ENCODE results near the gene HELZ2.
"Not testable (repeated sequence)": the region's sequence is repeated elsewhere in the genome, so short reads cannot be mapped to it uniquely, and the experiment has no call there.

HELZ2 gene

DNA sequence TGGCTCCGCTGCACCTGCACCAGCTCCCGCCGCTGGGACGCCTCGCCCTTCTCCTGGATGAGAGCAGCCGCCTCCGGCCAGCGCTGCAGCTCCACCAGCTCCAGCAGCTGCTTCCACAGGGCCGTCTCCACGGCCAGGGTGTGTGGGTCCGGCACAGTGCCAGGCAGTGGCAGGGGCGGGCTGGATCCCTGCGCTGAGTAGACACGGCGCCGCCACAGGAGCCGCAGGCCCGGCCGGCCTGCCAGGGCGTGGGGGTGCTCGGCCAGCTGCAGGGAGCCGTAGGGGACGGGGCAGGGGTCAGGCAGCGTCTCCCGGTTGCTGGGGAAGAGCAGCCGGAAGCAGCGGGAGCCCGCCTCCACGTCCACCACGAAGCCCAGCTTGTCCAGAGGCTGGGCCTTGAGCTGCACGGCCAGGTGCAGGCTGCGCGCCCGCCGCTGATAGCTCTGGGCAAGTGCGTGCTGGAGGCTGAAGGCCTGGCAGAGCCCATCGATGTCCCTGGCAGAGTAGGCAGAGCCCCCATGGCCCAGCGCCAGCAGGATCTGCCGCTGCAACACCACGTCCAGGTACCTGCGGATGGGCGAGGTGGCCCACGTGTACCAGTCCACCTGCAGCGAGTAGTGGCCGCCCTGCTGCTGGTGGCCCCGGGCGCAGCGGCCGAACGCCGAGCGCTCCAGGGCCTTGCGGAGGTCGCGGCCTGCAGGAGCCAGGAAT is 10.7 kb downstream of the HELZ2 start:
- no peak for FAIRE-seq

DNA sequence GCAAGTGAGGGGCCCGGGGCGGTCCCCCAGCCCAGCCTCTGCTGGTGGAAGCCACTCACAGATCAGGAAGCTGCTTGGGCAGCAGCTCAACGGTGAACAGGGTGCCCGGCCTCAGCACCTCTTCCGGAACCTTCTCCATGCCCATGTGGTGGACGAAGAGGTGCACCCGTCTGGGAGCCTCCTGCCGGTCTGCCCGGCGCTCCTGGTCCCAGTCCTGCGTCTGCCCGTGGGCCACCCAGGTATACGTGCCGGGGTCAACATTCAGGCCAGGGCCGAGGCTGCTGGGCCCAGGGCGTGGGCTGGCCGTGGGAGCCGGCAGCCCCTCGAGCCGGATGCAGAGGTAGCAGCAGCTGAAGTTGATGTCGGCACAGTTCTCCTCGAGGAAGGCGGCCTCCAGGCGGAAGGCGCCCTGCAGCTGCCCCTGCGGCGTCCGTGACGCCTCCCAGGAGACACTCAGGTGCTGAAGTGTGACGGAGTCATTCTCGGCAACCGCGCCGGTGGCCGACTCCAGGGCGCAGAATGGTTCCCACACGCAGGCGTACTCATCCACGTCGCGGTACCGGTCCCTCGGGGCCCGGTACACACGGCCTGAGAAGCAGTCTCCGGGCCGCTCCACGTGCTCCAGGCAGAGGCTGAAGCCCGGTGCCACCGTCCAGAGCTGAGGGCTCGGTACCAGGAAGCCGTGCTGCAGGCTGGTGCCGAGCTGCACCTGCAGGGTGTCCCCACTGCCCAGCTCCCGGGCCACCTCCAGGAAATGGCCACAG is 11.4 kb downstream of the HELZ2 start:
- no peak for FAIRE-seq

DNA sequence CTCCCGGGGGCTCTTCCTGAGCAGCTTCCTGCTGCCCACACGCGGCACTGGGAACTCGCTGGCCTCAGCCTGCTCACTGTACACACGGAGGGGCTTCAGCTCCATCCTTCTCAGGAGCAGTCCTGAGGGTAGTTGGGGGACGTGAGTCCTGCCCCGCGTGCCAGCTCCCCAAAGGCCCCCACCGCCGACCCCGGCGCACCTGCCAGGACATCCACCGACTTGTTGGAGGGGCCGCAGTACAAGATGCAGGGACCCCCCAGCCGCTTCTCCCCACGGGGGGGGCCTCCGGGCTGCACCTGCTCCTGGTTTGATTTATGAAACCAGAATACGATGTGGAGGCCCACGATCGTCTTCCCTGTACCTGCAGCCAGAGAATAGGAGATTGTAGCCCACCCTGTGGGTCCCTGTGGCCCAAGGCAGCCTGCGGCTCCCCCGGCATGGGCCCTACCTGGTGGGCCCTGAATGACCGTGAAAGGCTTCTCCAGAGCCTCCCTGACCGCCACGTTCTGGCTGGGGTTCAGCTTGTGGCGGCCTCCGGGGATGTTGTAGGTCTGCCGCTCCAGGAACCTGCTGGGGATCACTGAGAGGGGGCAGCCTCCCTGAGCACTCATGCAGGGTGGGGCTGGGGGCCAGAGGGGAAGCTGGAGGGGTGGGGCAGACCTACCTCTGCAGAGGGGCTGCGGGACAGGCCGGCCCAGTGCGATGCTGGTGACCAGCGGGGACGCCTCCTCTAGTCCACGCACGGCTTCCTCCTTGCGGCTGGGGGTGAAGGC is 12.2 kb downstream of the HELZ2 start:
- no peak for FAIRE-seq

DNA sequence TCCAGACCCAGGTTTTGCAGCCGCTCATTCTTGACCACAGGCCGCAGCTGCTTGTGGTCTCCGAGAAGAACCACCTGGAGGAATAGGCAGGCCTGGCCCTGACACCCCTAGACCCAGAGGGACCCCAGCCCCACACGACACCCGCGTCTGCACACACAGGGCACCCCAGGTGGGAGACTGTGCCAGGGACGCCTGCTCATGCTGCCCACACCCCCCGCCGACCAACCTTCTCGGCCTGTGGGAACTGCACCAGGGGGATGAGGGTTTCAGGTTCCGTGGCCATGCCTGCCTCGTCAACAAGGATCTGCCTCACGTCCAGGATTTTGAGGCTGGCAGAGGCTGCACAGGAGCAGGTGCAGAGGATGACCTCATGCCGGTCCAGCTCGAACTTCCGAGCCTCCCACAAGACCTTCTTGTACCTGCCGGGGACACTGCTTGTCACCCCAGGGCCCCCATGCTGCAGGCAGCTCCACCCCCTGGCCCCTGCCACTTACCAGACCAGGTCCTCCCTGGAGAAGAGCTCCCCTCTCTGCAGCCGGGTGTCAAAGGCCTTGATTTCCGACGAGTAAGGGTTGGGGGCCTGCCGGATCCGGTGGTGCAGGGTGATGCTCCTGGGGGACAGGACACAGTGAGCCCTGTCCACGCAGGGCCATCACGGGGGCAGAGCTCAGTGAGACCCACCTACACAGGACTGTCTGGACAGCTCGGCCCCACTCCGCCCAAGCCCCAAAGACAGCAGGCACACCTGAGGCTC is 13.0 kb downstream of the HELZ2 start:
- FAIRE-seq, result no peak

DNA sequence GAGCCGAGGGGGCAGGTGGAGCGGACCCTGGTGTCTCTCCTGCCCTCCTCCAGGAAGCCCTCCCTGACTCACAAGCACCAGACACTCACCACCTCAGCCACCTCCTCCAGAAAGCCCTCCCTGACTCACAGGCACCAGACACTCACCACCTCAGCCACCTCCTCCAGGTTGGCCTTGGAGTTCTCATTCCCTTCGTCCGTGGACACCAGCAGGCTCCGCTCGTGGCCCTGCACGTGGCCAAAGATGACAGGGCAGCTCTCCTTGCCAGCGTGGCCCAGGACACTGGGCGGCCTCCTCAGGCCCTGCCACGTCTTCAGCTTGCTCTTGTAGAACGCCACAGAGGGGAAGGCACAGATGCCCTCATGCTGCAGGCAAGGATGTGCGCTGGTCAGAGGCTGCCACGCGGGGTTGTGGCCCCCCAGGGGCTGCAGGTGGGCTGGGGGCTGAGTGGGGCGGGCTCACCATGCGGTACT is 13.7 kb downstream of the HELZ2 start:
- no peak for FAIRE-seq

DNA sequence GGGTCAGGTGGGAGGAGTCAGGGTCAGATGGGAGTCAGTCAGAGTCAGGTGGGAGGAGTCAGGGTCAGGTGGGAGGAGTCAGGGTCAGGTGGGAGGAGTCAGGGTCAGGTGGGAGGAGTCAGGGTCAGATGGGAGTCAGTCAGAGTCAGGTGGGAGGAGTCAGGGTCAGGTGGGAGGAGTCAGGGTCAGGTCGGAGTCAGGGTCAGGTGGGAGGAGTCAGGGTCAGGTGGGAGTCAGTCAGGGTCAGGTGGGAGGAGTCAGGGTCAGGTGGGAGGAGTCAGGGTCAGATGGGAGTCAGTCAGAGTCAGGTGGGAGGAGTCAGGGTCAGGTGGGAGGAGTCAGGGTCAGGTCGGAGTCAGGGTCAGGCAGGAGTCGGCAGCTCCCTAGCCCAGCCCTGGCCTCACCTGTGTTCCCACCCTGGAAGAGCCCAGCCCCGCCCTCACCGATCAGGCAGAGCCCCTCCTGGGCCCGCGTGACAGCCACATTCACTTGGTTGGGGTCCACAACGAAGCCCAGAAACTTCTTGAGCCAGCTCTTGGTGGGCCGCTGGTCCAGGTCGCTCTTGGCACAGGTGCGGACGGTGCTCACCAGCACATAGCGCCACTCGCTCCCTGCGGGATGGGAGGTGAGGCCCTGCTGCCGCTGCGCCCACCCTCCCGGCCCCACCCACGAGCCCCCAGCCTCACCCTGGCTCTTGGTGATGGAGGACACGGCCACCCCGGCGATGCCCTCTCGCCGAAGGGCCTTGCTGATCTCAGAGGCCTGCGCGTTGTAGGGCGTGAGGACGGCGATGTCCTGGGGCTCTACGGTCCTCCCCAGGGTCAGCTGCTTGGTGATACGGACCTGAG is 14.3 kb downstream of the HELZ2 start:
- not testable (repeated sequence) for FAIRE-seq

DNA sequence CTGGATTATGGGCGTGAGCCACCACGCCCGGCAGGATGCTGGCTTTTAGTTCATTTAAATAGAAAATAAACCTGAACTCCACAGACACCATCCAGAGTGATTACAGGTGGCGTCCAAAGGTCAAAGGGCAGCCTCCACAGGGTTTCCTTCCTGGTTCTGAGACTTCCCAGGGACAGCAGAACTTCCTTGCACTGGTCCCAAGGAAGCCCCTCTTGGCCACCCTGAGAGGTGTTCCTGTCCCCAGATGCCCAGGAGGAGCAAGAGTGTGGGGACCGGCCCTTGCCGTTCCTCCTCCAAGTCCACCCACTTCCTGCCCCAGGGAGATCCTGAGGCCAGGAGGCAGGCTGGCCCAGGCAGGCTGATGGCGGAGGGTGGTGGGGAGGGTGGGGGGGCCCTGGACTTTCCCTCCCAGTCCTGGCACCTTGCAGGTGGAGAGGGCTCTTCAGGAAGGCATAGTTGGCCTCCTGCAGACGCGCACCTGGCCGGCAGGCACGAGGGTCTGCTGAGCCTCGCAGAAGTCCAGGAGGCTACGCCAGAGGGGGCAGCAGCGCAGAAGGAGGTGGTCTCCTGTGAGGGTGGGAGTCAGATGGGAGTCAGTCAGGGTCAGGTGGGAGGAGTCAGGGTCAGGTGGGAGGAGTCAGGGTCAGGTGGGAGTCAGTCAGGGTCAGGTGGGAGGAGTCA is 15.1 kb downstream of the HELZ2 start:
- no peak for FAIRE-seq

DNA sequence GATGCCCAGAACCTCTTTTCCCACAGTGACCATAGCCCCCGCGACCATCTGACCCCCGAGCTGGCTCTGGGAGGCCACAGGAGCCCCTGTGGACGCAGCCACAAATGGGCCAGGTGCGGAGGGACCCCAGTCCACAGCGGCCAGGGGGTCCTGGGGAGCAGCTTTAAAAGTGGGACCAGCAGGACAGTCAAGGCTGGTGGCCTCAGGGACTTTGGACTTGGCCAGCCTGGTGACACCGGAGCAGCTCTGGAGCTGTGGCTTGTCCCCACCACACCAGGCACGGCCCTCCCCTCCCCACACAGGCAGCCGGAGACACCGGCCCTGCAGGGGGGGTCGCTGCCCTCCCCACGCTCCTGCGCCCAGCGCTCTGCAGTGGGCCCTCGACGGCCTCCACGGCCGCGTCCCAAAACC is 16.6 kb downstream of the HELZ2 start:
- FAIRE-seq, result no peak

DNA sequence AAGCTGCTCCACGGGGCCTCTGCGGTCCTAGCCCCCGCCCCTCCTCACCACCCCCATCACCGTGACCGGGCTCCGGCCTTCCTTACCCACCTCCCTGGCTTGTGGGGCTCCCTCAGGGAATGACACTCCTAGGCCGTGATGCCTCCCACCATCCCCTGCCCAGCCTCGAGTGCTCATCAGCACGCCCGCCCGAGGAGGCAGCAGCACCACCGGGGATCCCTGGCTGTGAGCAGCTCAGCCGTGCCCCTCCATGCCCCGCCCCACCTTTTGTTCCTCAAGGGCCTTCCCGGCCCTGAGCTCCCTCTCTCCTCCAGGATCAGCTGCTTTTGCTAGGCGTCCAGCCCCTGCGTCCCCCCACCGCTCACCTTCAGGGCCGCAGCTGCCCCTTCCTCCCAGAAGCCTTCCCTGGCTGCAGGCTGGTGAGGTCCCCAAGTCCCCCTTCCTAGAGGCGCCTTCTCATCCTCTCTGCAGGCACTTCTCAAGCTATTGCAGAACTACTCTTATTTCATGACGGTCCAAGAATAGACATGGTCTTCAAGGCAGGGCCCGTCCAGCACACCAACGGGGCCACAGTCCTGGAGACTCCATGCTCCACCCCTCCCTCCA is 17.1 kb downstream of the HELZ2 start:
- FAIRE-seq, result no peak

DNA sequence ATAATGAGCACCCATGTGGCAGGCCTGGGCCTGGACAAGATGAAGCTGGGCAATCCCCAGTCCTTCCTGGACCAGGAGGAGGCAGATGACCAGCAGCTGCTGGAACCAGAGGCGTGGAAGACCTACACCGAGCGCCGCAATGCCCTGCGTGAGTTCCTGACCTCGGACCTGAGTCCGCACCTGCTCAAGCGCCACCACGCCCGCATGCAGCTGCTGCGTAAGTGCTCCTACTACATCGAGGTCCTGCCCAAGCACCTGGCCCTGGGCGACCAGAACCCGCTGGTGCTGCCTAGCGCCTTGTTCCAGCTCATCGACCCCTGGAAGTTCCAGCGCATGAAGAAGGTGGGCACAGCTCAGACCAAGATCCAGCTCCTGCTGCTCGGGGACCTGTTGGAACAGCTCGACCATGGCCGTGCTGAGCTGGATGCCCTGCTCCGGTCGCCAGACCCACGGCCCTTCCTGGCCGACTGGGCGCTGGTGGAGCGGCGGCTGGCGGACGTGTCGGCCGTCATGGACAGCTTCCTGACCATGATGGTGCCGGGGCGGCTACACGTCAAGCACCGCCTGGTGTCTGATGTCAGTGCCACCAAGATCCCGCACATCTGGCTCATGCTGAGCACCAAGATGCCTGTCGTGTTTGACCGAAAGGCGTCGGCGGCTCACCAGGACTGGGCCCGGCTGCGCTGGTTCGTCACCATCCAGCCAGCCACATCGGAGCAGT is 18.2 kb downstream of the HELZ2 start:
- FAIRE-seq, result no peak

DNA sequence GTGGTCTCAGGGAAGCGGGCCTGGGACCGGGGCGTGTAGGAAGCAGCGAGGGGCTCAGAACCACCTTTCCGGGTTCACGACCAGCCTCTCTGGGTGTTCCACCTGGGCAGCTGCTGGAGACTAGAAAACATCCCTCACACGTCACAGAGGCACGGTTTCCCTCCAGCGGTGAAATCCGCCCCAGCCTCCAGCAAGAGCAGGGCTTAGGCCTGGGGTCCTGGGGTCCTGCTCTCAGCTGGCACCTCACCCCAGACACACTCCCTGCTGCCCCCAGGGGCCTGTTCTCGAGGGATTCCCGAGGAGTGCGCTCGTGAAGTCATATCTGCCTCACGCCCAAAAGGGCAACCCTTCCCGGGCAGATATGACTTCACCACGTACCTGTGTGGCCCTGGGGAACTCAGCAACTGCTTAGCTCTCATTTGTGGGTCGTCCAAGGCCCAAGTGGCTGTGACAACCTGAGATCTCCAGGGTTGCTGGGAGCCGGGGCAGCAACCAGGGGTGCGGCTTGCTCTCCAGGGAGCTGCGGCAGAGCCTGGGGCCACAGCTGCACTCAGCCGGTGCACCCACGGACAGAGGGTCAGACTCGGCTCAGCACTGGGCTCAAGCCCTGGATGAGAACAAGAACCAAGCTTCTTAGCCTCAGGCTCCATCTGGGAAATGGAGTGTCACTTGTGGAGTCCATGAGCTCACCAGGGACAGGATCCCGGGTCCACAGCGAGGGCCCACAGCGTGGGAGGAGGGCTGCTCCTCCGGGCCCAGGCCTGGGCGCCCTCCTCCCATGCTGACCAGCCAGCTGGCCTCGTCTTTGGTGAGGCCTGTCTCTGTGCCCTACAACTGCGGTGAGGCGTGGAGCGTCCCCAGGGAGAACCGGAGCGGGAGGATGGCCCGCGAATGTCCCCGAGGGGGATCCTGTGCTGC is 19.4 kb downstream of the HELZ2 start:
- no peak for FAIRE-seq

DNA sequence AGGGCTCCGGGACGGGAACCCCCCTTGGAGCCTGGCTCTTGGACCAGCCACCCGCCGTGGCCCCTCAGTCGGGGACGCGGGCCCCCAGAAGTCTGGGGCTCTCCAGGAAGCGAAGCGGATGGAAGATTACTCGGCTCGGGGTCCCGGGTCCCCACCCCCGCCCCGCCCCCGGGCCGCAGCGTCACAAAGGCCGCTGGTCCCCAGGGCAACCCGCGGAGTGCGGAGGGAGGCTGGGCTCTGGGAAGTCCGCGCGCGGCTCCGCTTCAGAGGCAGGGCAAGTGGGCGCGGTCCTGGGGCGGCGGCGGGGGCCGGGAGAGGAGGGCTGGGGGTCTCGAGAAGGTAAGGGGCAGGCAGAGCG is 20.1 kb downstream of the HELZ2 start, which contains the start of gene FNDC11:
TSS of gene FNDC11 (plus strand) at position 227 of the 358 bp plus-strand sequence. CDS start 1,505 bp downstream, outside the sequence.
- no peak for FAIRE-seq

DNA sequence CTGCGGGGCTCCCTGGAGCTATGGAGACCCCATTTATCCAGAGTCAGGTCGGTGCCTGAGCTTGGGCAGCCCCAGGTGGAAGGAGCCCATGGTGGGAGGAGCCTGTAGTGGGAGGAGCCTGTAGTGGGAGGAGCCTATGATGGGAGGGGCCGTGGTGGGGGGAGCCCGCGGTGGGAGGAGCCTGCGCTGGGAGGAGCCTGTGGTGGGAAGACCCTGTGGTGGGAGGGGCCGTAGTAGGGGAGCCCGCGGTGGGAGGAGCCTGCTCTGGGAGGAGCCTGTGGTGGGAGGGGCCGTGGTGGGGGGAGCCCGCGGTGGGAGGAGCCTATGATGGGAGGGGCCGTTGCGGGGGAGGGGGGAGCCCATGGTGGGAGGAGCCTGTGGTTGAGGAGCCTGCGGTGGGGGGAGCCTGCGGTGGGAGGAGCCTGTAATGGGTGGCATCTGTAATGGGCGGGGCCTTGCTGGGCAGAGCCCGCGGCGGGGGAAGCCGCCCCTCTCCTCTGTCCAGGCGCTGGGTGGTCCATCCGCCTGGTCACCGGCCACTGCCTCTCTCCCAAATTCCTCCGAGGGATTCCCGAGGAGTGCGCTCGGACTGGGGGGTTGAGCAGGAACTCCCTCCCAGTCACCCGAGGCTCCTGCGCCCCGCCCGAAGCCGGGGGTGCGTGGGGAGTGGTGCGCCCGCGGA is 20.6 kb downstream of the HELZ2 start:
- no peak for FAIRE-seq

DNA sequence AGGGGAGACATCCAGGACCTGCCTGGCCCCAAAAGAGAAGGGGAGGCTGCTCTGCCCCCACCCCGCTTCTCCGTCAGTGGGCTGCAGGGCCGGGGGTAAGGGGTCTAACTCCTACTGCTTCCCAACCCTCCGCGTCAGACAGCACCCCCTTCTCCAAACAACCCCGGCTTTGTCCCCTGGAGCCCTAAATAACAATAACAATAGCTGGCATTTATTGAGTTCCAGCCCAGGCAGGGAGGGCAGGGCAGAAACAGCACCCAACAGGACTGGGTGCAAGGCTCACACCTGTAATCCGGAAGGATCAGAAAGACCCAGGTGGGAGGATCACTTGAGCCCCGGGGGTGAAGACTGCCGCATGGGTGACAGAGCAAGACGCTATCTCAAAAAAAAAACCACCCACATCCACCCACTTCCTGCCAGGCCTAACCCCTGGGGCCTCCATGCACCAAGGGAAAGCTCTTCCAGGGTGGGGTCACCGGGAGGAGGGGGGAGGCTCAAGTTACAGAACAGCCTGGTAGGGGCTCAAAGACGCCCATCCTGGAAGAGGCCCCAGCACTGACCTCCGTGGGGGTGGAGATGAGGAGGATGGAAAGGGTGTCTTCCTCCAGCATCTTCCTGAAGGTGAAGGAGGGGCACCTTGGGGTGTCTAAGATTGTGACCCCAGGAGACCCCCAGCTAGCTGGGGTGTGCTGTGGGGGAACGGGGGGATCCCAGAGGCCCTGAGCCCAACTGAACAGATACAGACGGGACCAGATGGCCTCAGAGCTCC is 21.4 kb downstream of the HELZ2 start:
- no peak for FAIRE-seq

DNA sequence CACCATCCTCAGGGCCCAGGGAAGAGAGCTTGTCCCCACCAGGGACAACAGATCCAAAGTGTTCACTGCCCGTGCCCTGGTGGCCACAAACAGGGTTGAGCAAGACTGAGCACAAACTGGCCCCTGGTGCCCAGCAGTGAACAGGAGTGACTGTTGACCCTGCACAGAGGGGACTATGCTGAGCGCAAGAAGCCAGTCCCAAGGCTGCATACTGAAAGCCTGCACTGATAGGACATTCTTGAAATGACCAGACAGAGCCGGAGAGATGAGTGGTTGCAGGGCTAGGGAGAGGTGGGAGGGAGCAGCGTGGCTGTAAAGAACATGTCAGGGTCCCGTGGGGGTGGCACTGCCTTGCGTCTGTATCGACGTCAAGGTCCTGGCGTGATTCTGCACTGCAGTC is 23.0 kb downstream of the HELZ2 start:
- FAIRE-seq, result no peak

DNA sequence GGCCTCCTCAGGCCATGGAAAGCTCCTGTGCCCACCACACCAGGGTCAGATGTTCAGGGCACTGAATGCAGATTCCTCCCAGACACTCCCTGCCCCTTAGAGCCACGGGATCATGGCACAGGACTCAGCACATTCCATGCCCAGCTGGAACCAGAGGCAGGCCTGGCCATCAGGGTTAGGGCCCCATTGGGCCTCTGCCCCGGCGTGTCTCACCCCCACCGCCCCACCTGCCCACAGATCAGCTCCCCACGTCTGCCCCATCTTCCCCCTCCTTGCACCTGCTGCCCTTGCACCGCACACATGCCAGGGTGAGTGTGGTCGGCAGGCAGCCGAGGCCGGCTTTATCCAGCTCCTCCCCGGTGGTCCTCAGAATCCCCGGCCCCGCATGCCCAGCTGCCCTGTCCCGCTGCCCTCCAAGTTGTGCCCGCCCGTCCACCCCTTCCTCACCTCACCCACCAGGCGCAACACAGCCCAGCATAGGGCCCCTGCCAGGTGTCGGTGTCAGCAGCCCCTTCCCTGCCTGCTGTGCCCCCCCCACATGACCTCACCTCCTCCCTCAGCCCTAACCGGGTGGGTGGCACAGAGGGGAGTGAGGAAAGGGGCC is 24.3 kb downstream of the HELZ2 start:
- FAIRE-seq, result no peak

DNA sequence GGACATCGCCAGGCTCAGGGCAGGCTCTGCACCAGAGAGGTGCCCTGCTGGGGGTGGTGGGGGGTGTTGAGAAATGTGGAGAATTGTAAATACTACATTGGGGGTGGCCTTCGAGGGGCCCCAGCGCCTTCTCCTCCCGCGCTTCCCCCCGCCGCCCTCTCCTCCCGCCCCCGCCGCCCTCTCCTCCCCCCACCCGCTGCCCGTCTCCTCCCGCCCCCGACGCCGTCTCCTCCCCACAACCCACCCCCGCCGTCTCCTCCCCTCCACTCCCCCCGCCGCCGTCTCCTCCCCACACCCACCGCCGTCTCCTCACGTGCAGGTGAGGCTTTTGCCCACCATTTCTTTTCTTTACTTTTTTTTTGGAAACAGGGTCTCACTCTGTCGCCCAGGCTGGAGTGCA is 25.0 kb downstream of the HELZ2 start:
- FAIRE-seq, result no peak

Data from colon (tissue), 2 donors.